ENCODE results near the gene CACNA2D3.

The CACNA2D3 gene

GRCh38 chr3:54900838-54901591 lies 778.7 kb downstream of the CACNA2D3 start:
- no peak for DNase-seq

DNA sequence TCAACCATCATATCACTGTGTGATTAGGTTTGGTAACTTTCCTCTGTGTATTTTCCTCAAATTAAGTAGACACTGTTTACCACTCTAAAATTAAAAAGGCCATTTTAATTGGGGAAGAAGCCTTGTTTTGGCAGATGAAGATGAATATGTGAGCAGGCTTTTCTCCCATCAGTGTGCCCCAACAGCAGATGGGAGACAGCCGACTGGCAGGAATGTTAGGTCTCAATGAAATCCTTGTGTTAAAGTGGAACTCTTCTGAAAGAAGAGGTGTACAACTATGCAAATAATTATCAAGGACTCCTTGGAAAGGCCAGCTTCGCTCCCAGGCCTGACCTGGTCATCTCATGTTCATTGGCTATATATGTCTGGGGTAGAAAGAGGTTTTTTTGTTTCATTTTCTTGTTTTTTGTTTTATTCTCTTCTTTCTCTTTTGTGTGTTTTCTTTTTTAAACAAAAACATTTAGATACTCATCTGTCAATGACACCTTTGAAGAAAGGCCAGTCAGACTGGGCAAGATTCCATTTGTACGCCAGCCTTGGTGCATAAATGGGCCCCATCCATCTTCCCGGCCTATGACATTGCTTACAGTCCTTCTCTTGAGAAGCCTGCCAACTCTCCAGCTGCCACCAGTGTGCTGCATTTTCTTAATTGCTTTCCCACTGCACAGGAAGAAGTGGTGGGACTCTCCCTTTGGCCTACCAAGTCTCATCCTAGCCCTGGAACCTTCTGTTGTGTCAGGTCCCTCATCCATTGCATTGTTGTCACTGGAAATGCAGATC lies 779.7 kb downstream of the CACNA2D3 start:
- no peak for DNase-seq

- no peak for DNase-seq
Observed at GRCh38 chr3:54905261-54905888, 783.0 kb downstream of the CACNA2D3 start.

GRCh38 chr3:54905920-54906319 lies 783.6 kb downstream of the CACNA2D3 start:
- no peak for DNase-seq

- DNase-seq: no peak
Observed at GRCh38 chr3:54906763-54907162, 784.4 kb downstream of the CACNA2D3 start.

GRCh38 chr3:54909191-54909590 lies 786.8 kb downstream of the CACNA2D3 start:
- no peak for DNase-seq

DNA sequence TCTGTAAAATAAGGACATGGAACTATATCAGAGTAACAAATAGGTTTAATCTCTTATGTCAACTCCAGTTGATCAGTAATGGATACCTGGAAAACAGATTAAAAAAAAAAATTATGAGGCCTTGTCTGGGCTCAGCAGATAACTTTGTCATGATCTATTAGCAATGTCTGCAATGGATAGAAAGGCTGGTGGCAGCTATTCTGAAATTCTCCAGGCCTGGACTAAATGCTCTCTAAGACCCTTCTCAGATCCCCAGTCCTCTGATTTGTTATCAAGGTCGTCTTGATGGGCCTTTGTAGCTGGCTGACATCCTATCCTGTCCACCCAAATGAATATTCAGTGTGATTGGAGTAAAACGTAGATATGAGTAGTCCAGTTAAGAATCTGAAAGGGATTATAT lies 791.8 kb downstream of the CACNA2D3 start:
- no peak for DNase-seq

GRCh38 chr3:54915181-54915580 lies 792.8 kb downstream of the CACNA2D3 start:
- no peak for DNase-seq

DNA sequence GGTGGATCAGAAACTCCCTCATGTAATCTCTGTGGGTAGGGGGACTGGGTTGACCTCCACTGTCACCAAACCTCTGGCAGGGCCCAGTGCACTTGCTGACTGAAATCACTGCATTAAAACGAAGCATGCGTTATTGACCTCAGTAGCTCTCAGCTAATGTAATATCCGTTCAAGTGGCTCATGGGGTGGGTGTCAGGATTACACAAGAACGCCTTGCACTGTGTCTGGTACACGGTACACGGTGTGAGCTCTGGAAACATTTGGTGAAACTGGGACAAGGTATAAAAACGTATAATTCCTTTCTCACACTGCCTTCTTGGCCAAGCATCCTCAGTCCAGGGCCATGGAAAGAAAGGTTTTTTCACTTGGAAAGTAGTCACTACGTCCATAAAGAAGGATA lies 793.6 kb downstream of the CACNA2D3 start:
- DNase-seq: no peak

DNA sequence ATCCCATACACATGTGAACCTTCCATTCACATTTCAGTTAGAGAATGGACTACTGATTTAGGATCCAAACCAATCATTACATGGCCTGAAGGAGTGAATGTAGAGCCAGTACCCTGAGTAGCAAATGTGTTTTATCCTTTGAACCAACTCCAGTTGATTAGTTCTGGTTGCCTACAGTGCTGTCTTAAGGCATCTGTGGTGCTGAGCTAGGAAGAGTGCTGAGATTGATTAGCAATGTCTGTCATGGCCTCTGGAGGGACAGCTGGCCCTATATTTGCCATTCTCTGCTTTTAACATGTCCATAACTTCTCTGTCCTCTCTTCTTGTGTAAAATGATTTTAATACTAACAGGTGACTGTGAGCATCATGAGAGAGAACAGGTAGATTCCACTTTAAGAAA lies 794.4 kb downstream of the CACNA2D3 start:
- DNase-seq: no peak

- no peak for DNase-seq
Observed at GRCh38 chr3:54917174-54917573, 794.8 kb downstream of the CACNA2D3 start.

GRCh38 chr3:54917862-54918261 lies 795.5 kb downstream of the CACNA2D3 start:
- no peak for DNase-seq

- no peak for DNase-seq
Observed at GRCh38 chr3:54918516-54918915, 796.2 kb downstream of the CACNA2D3 start.

DNA sequence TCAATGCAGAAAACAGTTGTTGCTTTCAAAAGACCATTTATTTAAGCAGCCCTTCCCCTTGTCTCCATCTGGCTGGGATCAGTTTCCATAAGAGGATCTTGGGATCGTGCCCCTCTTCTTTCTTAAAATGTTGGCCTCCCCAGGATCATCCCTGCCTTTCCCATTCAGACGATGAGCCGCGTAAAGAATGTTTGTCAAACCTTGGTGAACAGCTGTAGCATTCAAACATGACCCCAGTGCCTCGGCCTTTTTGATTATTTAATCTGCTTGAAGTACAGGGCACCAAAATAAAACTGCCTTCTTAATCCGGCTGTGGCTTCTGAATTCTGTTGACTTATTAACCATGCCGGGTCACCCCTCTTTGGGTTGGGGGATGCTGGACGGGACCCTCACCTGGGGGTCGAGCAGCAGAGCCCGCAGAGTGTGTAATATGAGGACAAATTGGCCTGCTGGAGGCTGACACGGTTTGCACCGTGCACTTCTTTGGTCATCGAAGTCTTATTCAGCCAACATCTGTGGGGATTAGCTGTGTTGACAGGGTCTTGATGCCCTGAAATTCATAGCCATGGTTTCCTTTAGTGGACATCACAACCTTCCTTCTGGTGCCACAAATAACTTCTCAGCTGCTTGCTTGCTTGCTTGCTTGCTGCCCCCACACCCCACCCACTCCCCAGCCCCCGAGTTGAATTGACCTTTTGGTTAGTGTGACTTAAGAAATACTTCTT lies 805.9 kb downstream of the CACNA2D3 start, which contains the start of gene LRTM1:
Gene LRTM1, minus strand, starts transcription at position 14 of the 725 bp plus-strand sequence. CDS start 148 bp downstream, outside the sequence.
- no peak for DNase-seq

GRCh38 chr3:54931182-54931581 lies 808.8 kb downstream of the CACNA2D3 start:
- DNase-seq: no peak

- peak; percentile 70 for DNase-seq
Observed at GRCh38 chr3:54932606-54933005, 810.3 kb downstream of the CACNA2D3 start.

DNA sequence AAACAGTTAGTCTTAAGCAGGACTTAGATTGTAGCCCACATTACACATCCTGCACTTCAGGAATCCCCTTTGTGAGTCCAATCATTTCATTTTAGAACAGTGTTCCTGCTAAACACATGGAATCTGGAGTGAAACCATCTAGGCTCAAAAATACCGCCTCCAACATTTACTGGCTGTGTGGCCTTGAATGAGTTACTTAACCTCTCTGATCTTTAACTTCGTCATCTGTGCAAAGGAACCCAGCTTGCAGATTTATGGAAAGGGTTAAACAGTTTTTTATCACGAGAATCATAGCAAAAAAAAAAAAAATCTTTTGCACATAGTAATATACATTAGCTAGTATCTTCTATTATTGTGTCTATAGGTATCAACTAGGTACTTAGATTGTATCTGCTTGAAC lies 813.5 kb downstream of the CACNA2D3 start:
- no peak for DNase-seq

DNA sequence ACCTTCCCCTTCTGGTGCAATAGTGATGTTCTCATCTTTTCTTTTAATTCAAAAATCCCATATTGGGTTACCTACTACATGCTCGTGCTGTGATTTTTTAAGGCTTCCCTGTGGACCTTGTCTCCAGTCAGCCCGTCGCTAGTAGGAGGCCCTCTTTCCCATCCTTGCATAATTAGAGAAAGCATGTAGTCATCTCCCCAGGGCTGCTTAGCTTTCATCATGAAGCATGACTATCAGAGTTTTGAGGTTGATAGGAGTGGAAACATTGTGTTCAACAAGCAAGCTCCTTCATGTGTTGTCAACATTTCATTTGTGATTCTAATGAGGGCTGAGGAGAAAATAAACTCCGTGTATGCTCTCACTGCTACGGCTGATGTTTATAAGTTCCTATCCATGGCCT lies 814.2 kb downstream of the CACNA2D3 start:
- DNase-seq: no peak

- DNase-seq: no peak
Observed at GRCh38 chr3:54939557-54940300, 817.4 kb downstream of the CACNA2D3 start.

DNA sequence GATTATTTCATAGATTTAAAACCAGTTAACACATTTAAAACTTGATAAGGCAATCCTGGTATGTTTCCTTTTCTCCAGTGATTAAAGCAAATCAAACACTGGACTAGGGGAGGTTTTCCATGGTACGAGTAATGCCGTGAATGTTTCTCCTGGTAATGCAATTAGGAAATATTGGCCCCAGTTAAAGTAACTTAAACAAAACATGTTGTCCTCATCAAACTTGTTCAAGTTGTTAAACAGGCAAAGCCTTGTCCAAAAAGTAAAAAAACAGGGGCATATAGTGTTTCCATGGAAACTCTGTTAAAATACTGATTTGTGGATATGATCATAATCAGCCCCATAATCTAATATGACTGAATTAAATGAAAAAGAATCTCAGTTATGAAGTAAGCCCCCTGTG lies 818.6 kb downstream of the CACNA2D3 start:
- DNase-seq: no peak

DNA sequence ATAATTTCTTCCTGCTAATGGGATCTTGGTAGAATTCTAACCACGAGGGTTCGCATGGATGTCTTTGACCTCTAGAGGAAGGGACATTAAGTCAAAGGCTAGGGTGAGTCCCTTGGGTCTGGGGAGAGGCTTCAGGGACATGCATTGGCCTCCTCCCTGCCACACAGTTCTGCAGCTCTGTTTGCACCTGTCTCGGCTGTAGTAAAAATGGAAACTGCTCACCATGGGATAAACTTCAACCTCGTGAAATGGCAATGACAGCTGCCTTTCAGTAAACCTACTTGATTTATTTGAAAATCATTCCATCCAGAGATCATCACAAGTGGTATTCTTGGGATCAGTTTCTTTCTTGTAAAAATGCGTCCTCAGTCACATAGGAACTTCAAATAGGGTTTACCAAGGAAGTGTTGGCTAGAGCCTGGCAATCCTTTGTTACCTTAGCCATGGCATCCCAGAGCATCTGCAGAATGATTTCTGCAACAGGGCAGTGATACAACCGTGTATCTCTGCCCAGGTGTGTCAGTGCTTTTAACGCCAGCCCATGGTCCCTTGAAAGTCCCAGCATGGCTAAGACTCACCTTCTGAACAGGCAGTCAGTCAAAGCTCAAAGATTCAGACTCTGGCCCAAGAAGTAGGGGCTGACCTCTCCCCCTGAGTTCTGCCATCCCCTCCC lies 819.5 kb downstream of the CACNA2D3 start:
- no peak for DNase-seq
